Fibroblast of lung (primary cell): ENCODE results near the gene EXOC6B.

Experiments used
- CTCF ChIP-seq, 2 donors: IDR thresholded peaks in 1 of 2; conservative IDR thresholded peaks in 1 of 2; 1 replicate in 1 of 2; 2 replicates in 1 of 2; pipeline ENCODE4 v1.5.1; 2011 to 2012; ENCODE audit warnings: low read length in 2 of 2, control low read depth in 1 of 2, inconsistent platforms in 1 of 2, low read depth in 1 of 2, mild to moderate bottlenecking in 1 of 2
- EZH2 ChIP-seq: IDR thresholded peaks from 2 replicates; pipeline ENCODE4 v1.5.1; 2012; ENCODE audit warnings: low read length, control low read depth, mild to moderate bottlenecking; ENCODE audit errors: missing control alignments

- no peak for TF ChIP-seq CTCF (conservative IDR thresholded peaks at IDR 0.05 in 1 of 2, IDR thresholded peaks at IDR 0.05 in 1 of 2; ENCODE audit: low read depth in 1 of 2, low read length in 2 of 2)
- no peak for TF ChIP-seq EZH2
Measured at GRCh38 chr2:72797740-72798139, 28.1 kb downstream of the EXOC6B start.
